ENCODE results near the gene CSRNP3. TPM values are rescaled to one million over a fixed set of nuclear protein-coding genes. Genes with fewer than 3 reads are reported as not detected.

CSRNP3 gene
- total RNA-seq, 3 donors from 2014 or later: 2.0 to 5.2 (median 4.6) TPM

DNA sequence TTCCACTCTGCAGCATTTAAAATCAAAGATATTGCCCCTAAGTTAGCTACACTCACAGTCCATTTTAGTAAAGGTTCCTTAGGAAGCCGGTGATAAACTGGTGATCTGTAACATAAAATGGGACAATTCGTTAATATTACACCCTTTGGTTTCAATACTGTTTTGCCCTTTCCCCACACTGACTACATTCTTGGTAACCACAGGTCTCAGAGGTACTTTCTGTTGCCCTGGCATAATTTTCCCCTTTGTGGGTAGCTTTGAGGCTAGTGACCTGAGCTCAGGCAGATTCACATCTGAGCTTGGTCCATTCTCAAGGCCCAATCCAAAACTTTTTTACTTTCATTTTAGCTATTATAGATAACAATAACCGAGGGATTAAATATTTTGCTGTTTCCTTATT is 32.9 kb upstream of the CSRNP3 start:
- DNase-seq (no peak), ATAC-seq (no peak)
- TF ChIP-seq, protein P1, sequence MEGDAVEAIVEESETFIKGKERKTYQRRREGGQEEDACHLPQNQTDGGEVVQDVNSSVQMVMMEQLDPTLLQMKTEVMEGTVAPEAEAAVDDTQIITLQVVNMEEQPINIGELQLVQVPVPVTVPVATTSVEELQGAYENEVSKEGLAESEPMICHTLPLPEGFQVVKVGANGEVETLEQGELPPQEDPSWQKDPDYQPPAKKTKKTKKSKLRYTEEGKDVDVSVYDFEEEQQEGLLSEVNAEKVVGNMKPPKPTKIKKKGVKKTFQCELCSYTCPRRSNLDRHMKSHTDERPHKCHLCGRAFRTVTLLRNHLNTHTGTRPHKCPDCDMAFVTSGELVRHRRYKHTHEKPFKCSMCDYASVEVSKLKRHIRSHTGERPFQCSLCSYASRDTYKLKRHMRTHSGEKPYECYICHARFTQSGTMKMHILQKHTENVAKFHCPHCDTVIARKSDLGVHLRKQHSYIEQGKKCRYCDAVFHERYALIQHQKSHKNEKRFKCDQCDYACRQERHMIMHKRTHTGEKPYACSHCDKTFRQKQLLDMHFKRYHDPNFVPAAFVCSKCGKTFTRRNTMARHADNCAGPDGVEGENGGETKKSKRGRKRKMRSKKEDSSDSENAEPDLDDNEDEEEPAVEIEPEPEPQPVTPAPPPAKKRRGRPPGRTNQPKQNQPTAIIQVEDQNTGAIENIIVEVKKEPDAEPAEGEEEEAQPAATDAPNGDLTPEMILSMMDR (IDR thresholded peaks at IDR 0.05): no peak
- no peak overlapping the region for H3K4me3 ChIP-seq
- no peaks in the 10 kb centered on the region for H3K4me1 ChIP-seq (ENCODE audit: low read depth)
- H3K36me3 ChIP-seq (ENCODE audit: low read depth): no peaks in the 10 kb centered on the region
- H3K9me3 ChIP-seq: no peaks in the 10 kb centered on the region
- intact Hi-C loops (cut with DNase I, micrococcal nuclease): no loop called here

DNA sequence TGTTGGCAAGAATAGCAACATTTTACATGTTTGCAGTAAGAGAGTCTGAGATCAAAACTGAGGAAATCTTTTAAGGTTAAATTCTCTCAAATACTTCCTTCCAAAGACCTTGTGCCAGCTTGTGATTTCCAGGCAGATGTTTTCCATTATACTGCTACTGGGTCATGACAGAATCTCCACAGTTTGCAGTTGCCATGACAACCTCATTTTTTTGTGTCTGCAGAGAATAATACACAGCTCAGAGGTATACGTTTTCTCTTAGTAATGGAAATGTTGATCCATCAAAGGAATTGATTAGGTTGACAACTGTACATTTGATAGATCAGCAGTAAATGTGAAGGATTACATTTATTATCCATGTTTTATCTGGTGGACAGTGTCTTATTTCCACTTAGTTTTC is 29.1 kb upstream of the CSRNP3 start:
- Histone ChIP-seq H3K4me3 (no peak overlapping the region), H3K4me1 (ENCODE audit: low read depth) (no peaks in the 10 kb centered on the region), H3K36me3 (ENCODE audit: low read depth) (no peaks in the 10 kb centered on the region), H3K9me3 (no peaks in the 10 kb centered on the region)
- ATAC-seq (no peak), DNase-seq (no peak)
- intact Hi-C loops (cut with DNase I, micrococcal nuclease): no loop called here
- TF ChIP-seq, protein P1 (IDR thresholded peaks at IDR 0.05): no peak

DNA sequence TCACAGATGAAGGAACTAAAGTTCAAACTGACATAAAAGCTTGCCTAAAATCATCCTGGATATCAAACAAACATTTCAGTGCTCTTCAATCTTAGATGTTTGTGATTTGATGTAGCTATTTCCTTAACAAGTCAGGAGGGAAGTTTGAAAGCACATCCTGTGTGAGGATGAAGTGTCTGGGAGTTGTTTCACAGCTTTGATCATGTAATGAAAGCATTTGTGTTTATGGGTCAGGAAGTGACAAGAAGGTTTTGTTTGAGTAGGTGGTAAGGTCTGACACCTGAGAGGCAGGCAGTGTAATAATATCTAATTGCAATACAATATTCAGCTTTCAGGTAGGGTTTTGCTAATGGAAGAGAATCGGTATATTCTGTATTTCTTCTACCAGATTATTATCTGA is 26.0 kb upstream of the CSRNP3 start:
- no peak for DNase-seq
- H3K4me1 ChIP-seq (ENCODE audit: low read depth): no peaks in the 10 kb centered on the region
- no peak overlapping the region for H3K4me3 ChIP-seq
- no peaks in the 10 kb centered on the region for H3K9me3 ChIP-seq
- H3K36me3 ChIP-seq (ENCODE audit: low read depth): no peaks in the 10 kb centered on the region
- ATAC-seq: no peak
- TF ChIP-seq, protein P1 (IDR thresholded peaks at IDR 0.05): no peak
- intact Hi-C loops (cut with DNase I, micrococcal nuclease): no loop called here

DNA sequence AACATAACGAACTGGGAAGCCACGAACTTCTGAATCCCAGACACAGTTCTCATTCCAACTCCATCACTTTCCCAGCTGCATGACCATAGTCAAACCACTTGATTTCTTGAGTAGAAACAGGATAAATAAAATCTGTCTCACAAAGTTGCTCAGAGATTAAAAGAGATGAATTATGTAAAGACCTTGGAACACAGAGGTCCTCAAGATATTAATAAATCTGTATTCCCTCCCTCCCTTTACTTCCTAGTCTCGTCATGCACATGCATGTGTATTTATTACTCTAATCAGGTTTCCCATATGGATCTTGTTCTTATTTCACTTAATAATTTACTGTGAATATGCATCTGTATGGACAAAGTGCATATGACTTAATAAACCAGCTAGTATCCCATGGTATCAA is 21.1 kb upstream of the CSRNP3 start:
- no peak overlapping the region for H3K4me3 ChIP-seq
- H3K9me3 ChIP-seq: no peaks in the 10 kb centered on the region
- ATAC-seq: no peak
- intact Hi-C loops (cut with DNase I, micrococcal nuclease): no loop called here
- DNase-seq: no peak
- no peaks in the 10 kb centered on the region for H3K4me1 ChIP-seq (ENCODE audit: low read depth)
- no peaks in the 10 kb centered on the region for H3K36me3 ChIP-seq (ENCODE audit: low read depth)
- TF ChIP-seq, protein P1 (IDR thresholded peaks at IDR 0.05): no peak

DNA sequence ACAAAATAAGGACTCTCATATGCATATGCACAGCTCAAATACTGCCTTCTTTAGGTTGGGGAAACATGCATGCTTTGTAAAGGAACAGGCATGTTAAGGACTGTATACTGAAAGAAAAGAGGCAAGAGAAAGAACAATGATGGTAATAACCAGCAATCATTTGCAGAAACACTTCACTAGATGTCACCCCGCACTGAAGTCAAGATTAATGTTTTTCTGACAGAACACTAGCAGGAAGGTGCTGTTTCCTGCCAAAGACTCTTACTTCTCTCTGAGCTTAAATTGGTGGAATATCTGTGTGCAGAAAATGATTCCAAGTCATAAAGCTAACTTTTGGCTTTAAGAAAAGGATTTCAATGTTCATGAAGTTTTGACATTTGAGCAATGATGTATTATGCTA is 19.3 kb upstream of the CSRNP3 start:
- DNase-seq (no peak), ATAC-seq (no peak)
- TF ChIP-seq, protein P1 (IDR thresholded peaks at IDR 0.05): no peak
- intact Hi-C loops (cut with DNase I, micrococcal nuclease): no loop called here
- H3K4me3 ChIP-seq: no peak overlapping the region
- no peaks in the 10 kb centered on the region for H3K9me3 ChIP-seq
- no peaks in the 10 kb centered on the region for H3K4me1 ChIP-seq (ENCODE audit: low read depth)
- no peaks in the 10 kb centered on the region for H3K36me3 ChIP-seq (ENCODE audit: low read depth)

DNA sequence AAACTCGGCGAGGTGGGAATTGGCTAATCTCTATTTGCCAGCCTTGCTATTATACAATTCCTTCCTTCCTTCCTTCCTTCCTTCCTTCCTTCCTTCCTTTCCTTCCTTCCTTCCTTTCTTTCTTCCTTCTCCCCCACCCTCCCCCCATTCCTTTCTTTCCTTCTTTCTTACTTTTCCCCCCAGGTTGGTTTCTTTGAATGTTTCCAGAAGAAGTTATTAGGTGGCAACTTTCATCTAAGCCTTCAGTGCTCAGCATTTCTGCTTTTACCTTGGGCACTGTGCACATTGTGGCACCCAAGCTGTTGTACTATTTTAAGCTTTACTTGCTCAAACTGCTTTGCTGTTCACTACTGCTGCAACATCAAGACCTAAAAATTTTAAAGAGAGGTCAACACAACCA is 17.2 kb upstream of the CSRNP3 start:
- intact Hi-C loops (cut with DNase I, micrococcal nuclease): no loop called here
- TF ChIP-seq, protein P1 (IDR thresholded peaks at IDR 0.05): no peak
- Histone ChIP-seq H3K9me3 (no peaks in the 10 kb centered on the region), H3K4me1 (ENCODE audit: low read depth) (no peaks in the 10 kb centered on the region), H3K36me3 (ENCODE audit: low read depth) (no peaks in the 10 kb centered on the region), H3K4me3 (no peak overlapping the region)
- no peak for DNase-seq
- ATAC-seq: no peak

All from mucosa of descending colon (tissue), 3 donors.